ENCODE results near the gene ZC3H4.

Gene ZC3H4

GRCh38 chr19:47073574-47073973, 40.0 kb downstream of the ZC3H4 start:
- TF ChIP-seq CTCF (IDR thresholded peaks at IDR 0.05; ENCODE audit: low read length, missing control alignments), result no peak
- no peak overlapping the region for H3K4me3 ChIP-seq (replicated peaks; ENCODE audit: low read depth, low read length)
- DNase-seq (ENCODE audit: low read depth), result no peak

GRCh38 chr19:47072323-47072722, 41.3 kb downstream of the ZC3H4 start:
- DNase-seq (ENCODE audit: low read depth), result no peak
- no peak for TF ChIP-seq CTCF (IDR thresholded peaks at IDR 0.05; ENCODE audit: low read length, missing control alignments)
- H3K4me3 ChIP-seq (replicated peaks; ENCODE audit: low read depth, low read length), result no peak overlapping the region

- H3K4me3 ChIP-seq (replicated peaks; ENCODE audit: low read depth, low read length), result no peak overlapping the region
- no peak for DNase-seq (ENCODE audit: low read depth)
- TF ChIP-seq CTCF (IDR thresholded peaks at IDR 0.05; ENCODE audit: low read length, missing control alignments), result no peak
These were observed 41.8 kb downstream of the ZC3H4 start for GRCh38 chr19:47071731-47072130.

GRCh38 chr19:47070756-47071155, 42.8 kb downstream of the ZC3H4 start:
- no peak overlapping the region for H3K4me3 ChIP-seq (replicated peaks; ENCODE audit: low read depth, low read length)
- no peak for TF ChIP-seq CTCF (IDR thresholded peaks at IDR 0.05; ENCODE audit: low read length, missing control alignments)
- DNase-seq (ENCODE audit: low read depth), result no peak

GRCh38 chr19:47069795-47070194, 43.8 kb downstream of the ZC3H4 start:
- H3K4me3 ChIP-seq (replicated peaks; ENCODE audit: low read depth, low read length), result no peak overlapping the region
- no peak for DNase-seq (ENCODE audit: low read depth)
- no peak for TF ChIP-seq CTCF (IDR thresholded peaks at IDR 0.05; ENCODE audit: low read length, missing control alignments)

- no peak for TF ChIP-seq CTCF (IDR thresholded peaks at IDR 0.05; ENCODE audit: low read length, missing control alignments)
- H3K4me3 ChIP-seq (replicated peaks; ENCODE audit: low read depth, low read length), result no peak overlapping the region
- no peak for DNase-seq (ENCODE audit: low read depth)
These were observed 44.6 kb downstream of the ZC3H4 start for GRCh38 chr19:47068876-47069406.

GRCh38 chr19:47068246-47068645, 45.3 kb downstream of the ZC3H4 start:
- TF ChIP-seq CTCF (IDR thresholded peaks at IDR 0.05; ENCODE audit: low read length, missing control alignments), result no peak
- DNase-seq (ENCODE audit: low read depth), result no peak
- H3K4me3 ChIP-seq (replicated peaks; ENCODE audit: low read depth, low read length), result no peak overlapping the region
